ENCODE data around the gene SUMO1. TPM values are rescaled to one million over a fixed set of nuclear protein-coding genes. Genes with fewer than 3 reads are reported as not detected.

SUMO1 gene
- total RNA-seq = 132 and 146 TPM in 2 replicates

DNA sequence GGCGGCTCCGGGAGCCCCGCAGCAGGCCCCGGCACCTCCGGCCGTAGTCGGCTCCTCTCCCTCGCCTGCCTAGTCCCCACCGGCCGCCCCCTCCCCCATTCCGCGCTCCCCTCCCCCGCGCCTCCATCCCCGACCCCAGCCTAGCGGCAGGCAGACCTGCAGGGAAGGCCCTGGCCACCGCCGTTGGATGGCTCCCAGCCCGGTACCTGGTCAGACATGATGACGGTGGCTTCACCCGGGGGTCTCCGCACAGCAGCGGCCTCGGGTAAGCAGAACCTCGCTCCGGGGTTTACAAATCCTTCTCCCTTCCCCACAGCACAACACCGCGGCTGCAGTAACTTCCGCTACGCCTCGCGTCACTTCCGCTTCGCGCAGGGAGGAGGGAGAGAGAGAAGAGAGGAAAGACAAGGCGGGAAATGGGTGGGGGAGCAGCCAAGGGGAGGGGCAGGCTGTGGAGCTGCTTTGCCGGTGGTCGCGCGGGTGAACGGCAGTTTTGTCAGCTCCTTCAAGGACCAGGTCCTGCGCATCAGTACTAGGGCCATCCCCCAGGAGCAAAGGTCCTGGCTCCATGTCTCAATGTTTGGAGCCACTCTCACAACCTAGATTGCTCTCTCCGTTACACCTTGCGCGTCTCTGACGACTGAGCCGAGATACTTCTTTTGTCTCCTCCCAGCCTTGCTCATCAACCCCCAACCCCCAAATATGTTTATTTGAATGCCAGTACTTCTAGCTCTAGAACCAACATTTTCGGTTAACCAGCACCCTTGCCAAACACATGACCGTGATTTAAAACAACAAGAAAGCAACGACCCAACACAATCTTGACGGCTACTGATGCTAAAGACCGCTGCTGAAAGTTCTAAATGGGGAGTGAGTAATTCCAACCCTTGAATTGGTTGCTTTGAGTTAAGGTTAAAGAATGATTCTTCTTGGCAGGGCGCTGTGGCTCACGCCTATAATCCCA lies at the start of gene SUMO1:
TSS of gene SUMO1 (minus strand) at position 364 of the 964 bp plus-strand sequence. CDS start at position 218, 146 bp downstream.

DNA sequence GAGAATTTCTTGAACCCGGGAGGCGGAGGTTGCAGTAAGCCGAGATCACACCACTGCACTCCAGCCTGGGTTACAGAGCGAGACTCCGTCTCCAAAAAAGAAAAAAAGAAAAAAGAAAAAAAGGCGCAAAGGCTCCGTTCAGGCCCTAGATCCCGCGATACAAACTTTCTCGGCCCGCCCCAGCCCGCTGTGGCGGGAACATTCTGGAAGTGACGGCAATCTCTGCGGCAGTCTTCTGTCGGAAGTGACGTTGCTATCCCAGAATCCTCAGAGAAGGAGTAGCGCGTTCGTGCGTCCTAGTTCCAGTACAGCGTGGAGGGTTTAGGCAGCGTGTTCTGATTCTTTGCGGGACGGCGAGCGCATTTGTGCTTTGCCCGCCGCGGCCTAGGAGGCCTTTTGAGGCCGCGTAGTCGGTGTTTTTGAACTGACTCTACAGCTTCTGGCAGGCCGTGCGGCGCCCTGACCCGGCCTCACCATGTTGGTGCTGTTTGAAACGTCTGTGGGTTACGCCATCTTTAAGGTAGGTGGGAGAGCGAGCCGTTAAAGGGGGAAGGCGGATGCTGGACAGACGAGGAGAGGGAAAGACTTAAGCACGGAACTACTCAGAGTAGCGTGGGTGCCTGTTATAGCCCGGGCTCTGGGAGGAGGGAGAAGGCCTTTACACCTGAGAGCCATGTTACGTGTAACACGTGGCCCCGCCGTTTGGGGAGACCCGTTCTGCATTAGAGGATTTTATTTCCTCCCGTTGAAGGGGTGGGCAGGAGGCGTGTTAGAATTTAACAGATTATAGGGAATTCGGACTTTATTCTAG lies 27.3 kb upstream of the SUMO1 start, which contains the start of gene NOP58:
TSS of gene NOP58 (plus strand) at position 297 of the 811 bp plus-strand sequence. CDS start at position 476, 179 bp downstream.

Small RNA genes lying within 50 kb of the gene (small RNA-seq; reads per million reads assigned to genes)
- gene AC079354.2 = not detected
- gene RF00575 = not detected
- 160 reads per million, percentile 99 among the genes with 10 or more reads in this experiment for gene SNORD70

Other genes with a start within 250 kb of the SUMO1 start
- gene FZD7, start 204.7 kb downstream of the SUMO1 start, total RNA-seq = 0.27 and 0.36 TPM in 2 replicates
- not detected in 2 replicates for gene KIAA2012, start 165.3 kb downstream of the SUMO1 start, total RNA-seq
- gene NOP58, start 27.2 kb upstream of the SUMO1 start, total RNA-seq = 145 and 148 TPM in 2 replicates
- gene BMPR2, start 137.7 kb upstream of the SUMO1 start, total RNA-seq = 126 and 133 TPM in 2 replicates

Measured in thoracic aorta endothelial cell (primary cell).